Fibroblast of villous mesenchyme (primary cell): Measurements from ENCODE around the gene S1PR1. TPM values are rescaled to one million over a fixed set of nuclear protein-coding genes. Genes with fewer than 3 reads are reported as not detected.
"Not testable (repeated sequence)": the region's sequence is repeated elsewhere in the genome, so short reads cannot be mapped to it uniquely, and the experiment has no call there.

Source experiments
- DNase-seq: peaks from one replicate; pipeline ENCODE4 v3.0.0-alpha.2; 2010; ENCODE audit warnings: low read depth
- H3K4me3 ChIP-seq: 2 replicates; pipeline ENCODE4 v1.5.1; 2011; ENCODE audit warnings: low read depth, mild to moderate bottlenecking, low read length
- total RNA-seq: library from RNA; depleted of rRNA; stranded (reverse); fragments of >200 nt; gene quantifications from 2 replicates; pipeline ENCODE4 v1.2.3, GENCODE V29; 2012
- TF ChIP-seq, protein P1 (sequence below): IDR thresholded peaks from 2 replicates; pipeline ENCODE4 v1.5.1; 2012; ENCODE audit warnings: low read depth, mild to moderate bottlenecking, low read length; ENCODE audit not compliant: insufficient read depth

S1PR1 gene
- total RNA-seq, 1 donor: 9.9 TPM

DNA sequence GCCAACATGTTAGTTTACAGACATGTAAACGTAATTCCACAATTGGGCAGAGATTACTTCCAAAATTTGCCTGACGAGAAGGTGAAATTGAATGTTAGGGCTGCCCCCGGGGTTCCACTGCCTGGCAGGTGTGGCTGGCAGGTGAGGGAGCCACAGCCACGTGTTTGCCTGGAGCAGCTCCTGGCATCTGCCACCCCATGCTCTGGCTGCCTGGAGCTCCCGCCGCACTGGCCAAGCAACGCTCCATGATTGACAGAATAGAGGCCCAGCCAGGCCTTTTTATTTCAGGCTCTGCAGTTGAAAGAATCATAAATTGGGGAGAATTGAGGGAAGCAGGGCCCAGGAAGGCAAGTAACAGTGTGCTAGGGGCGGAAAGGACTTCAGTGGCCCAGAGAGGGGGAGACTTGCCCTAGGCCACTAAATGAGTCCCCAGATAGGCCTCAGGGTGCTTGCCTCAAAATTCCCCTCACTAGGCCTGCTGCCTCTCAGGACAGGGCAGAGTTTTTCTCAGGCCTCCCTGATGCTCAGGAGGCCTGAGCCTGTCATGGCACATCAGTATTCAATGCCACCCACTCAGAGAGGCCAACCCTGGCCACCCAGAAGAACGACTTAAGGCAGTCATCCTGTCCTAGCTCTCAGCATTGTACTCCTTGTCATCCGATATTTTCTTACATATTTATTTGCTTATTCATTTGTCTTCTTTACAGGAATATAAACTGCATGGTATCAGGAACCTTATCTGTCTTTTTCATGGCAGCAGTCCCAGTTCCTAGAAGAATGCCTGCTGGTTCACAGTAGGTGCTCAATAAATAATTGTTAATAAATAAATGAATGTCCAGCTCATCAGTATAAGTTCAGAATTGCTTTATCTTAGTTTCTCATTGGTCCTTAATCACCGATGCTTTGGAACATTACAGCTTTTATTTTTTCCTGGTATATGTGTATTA, 16.6 kb upstream of the S1PR1 start:
- H3K4me3 ChIP-seq: no peak overlapping the region
- TF ChIP-seq, protein P1, sequence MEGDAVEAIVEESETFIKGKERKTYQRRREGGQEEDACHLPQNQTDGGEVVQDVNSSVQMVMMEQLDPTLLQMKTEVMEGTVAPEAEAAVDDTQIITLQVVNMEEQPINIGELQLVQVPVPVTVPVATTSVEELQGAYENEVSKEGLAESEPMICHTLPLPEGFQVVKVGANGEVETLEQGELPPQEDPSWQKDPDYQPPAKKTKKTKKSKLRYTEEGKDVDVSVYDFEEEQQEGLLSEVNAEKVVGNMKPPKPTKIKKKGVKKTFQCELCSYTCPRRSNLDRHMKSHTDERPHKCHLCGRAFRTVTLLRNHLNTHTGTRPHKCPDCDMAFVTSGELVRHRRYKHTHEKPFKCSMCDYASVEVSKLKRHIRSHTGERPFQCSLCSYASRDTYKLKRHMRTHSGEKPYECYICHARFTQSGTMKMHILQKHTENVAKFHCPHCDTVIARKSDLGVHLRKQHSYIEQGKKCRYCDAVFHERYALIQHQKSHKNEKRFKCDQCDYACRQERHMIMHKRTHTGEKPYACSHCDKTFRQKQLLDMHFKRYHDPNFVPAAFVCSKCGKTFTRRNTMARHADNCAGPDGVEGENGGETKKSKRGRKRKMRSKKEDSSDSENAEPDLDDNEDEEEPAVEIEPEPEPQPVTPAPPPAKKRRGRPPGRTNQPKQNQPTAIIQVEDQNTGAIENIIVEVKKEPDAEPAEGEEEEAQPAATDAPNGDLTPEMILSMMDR: no peak
- no peak for DNase-seq

DNA sequence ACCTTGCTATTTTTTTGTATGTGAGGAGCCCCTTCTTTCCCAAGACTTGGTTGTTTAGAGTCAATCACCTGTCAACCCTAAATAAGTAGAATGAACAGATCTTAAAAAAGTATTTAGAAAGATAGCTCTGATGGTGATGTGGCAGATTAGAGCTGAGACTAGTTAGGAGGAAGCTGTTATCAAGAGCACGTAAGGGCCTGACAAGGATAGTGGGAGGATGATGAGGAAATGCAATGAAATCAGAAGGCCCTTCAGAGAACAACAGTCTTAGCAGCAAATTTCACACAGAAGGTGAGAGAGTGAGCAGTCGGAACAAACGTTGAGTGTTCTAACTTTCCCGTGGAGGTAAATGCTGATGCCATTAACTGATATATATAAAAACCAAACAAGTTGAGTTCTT, 15.9 kb upstream of the S1PR1 start:
- TF ChIP-seq, protein P1: no peak
- DNase-seq: no peak
- H3K4me3 ChIP-seq: no peak overlapping the region

DNA sequence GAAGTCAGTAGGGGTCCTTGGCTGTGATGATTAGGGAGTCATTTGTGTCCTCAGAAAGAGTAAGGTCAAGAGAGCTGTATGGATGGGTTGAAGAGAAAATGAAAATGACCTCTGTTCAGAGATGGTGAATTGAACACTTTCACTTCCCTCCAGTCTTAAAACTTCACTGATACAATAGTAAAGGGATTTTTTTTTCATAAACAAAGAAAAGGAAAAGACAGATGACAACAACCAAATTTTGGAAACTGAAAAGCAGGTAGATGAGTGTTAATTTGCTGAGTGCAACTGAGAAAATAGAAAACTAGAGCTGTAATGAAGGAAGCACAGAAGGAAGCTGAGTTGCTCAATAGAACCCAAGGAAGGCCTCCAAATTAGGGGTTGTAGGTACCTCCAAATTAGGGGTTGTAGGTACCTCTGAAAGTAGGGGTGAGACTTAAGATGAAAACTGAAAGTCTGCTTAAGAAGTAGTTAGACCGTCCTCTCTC, 14.8 kb upstream of the S1PR1 start:
- no peak for DNase-seq
- TF ChIP-seq, protein P1: no peak
- no peak overlapping the region for H3K4me3 ChIP-seq

DNA sequence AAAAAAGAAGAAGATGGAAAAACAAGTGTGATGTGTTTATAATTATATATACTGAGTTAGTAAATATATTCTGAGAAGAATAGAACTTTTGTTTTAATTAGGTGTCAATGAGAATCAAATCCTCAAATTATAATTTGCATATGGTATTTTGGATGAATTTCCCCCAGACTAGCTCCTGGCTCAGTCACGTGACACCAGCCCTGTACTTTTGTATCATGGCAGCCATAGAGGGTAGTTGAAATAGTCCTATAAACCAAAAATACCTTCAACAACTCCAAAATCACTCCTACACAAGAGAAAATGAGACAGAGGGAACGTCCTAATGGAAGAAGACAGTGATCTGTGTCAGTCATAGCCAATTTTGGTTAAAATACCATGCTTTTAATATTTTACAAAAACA, 9.0 kb upstream of the S1PR1 start:
- no peak for DNase-seq
- no peak overlapping the region for H3K4me3 ChIP-seq
- TF ChIP-seq, protein P1: no peak

DNA sequence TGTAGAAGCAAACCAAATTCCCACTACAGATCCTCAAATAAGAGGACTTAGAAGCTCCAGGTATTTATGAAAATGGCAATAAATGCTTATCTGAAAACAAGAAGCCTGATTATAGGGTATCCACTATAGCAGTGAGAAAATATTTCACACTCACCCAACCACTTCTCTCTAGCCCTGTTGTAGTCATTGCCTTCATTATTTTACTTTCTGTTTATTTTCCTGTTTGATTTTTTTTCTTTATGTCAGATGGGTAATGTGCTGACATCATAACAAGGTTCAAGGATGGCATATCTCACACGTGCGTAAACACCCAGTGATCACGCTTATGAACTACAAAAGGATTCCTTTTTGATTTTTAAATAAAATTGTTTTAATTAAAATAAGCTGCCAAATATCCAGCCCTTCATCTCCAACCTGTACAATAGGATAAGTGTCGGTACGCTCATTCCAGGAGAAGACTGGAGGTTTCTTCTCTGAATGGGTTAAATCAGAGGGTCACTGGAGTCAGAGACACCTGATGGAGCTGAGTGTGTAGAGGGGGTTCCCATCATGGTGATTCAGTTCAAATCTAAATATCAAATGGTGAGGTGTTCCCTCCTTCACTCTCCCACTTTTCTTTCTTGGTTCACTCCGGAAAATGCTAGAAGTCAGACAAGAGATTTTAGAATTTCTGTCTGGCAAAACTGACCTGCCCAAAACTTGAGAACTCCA, 8.2 kb upstream of the S1PR1 start:
- no peak overlapping the region for H3K4me3 ChIP-seq
- DNase-seq: no peak
- TF ChIP-seq, protein P1: no peak

DNA sequence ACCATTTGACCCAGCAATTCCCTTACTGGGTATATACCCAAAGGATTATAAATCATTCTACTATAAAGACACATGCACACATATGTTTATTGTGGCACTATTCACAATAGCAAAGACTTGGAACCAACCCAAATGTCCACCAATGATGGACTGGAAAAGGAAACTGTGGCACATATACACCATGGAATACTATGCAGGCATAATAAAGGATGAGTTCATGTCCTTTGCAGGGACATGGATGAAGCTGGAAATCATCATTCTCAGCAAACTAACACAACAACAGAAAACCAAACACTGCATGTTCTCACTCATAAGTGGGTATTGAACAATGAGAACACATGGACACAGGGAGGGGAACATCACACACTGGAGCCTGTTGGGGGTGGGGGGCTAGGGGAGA, 4.6 kb upstream of the S1PR1 start:
- not testable (repeated sequence) for H3K4me3 ChIP-seq, DNase-seq

DNA sequence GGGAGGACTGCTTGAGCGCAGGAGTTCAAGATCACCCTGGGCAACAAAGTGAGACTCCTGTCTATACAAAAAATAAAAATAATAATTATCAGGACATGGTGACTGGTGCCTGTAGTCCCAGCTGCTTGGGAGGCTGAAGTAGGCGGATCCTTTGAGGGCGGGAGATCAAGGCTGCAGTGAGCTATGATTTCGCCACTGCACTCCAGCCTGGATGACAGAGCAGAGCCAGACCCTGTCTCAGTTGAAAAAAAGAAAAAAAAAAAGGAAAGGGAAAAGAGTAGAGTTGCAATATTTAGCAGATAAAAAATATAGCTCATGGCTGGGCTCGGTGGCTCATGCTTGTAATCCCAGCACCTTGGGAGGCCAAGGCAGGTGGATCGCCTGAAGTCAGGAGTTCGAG, 3.3 kb upstream of the S1PR1 start:
- no peak for DNase-seq
- H3K4me3 ChIP-seq: no peak overlapping the region

More for the DNA sequence above, 3.3 kb upstream of the S1PR1 start:
- TF ChIP-seq, protein P1: no peak
